Mononuclear cell (primary cell): Measurements from ENCODE around the gene HTR1E. TPM values are rescaled to one million over a fixed set of nuclear protein-coding genes. Genes with fewer than 3 reads are reported as not detected.
"Not testable (repeated sequence)": the region's sequence is repeated elsewhere in the genome, so short reads cannot be mapped to it uniquely, and the experiment has no call there.

Experiments used
- H3K27me3 ChIP-seq: 2 replicates; pipeline ENCODE4 v1.6.0; 2011; ENCODE audit warnings: low read length, control low read depth; ENCODE audit not compliant: insufficient read depth
- H3K4me1 ChIP-seq: 2 replicates; pipeline ENCODE4 v1.5.1; 2011; ENCODE audit warnings: mild to moderate bottlenecking, low read length, control low read depth; ENCODE audit not compliant: insufficient read depth
- H3K4me3 ChIP-seq: 2 replicates; pipeline ENCODE4 v1.5.1; 2011; ENCODE audit warnings: mild to moderate bottlenecking, low read length, moderate library complexity
- H3K9me3 ChIP-seq: 2 replicates; pipeline ENCODE4 v1.5.1; 2011; ENCODE audit warnings: low read depth, mild to moderate bottlenecking, control low read depth, low read length
- total RNA-seq: library from RNA; depleted of rRNA; stranded (reverse); fragments of >200 nt; gene quantifications from one replicate; pipeline ENCODE4 v1.2.3, GENCODE V29; 2012

HTR1E gene
- total RNA-seq, 1 donor, result not detected

- Histone ChIP-seq H3K4me1 (no peaks in the 10 kb centered on the region), H3K27me3 (no peaks in the 10 kb centered on the region), H3K4me3 (no peak overlapping the region), H3K9me3 (no peaks in the 10 kb centered on the region)
Measured at GRCh38 chr6:86959656-86960055, 22.3 kb downstream of the HTR1E start.

- H3K4me1 ChIP-seq, result no peaks in the 10 kb centered on the region
- no peak overlapping the region for H3K4me3 ChIP-seq
- peaks cover 4% of the 10 kb centered on the region for H3K27me3 ChIP-seq
- H3K9me3 ChIP-seq, result no peaks in the 10 kb centered on the region
Measured at GRCh38 chr6:86961455-86962200, 24.3 kb downstream of the HTR1E start.

GRCh38 chr6:86963352-86963751, 26.0 kb downstream of the HTR1E start:
- H3K27me3 ChIP-seq, result peaks cover 4% of the 10 kb centered on the region
- no peak overlapping the region for H3K4me3 ChIP-seq
- H3K9me3 ChIP-seq, result no peaks in the 10 kb centered on the region
- no peaks in the 10 kb centered on the region for H3K4me1 ChIP-seq

GRCh38 chr6:86964029-86964579, 26.8 kb downstream of the HTR1E start:
- Histone ChIP-seq H3K27me3 (peaks cover 4% of the 10 kb centered on the region), H3K4me3 (no peak overlapping the region), H3K4me1 (no peaks in the 10 kb centered on the region), H3K9me3 (no peaks in the 10 kb centered on the region)

GRCh38 chr6:86966271-86966670, 28.9 kb downstream of the HTR1E start:
- H3K4me3 ChIP-seq, result no peak overlapping the region
- no peaks in the 10 kb centered on the region for H3K4me1 ChIP-seq
- no peaks in the 10 kb centered on the region for H3K9me3 ChIP-seq
- peaks cover 4% of the 10 kb centered on the region for H3K27me3 ChIP-seq

- Histone ChIP-seq H3K27me3 (peaks cover 4% of the 10 kb centered on the region), H3K4me1 (no peaks in the 10 kb centered on the region), H3K4me3 (no peak overlapping the region), H3K9me3 (no peaks in the 10 kb centered on the region)
Measured at GRCh38 chr6:86969573-86969972, 32.2 kb downstream of the HTR1E start.

GRCh38 chr6:86973088-86973487, 35.8 kb downstream of the HTR1E start:
- no peaks in the 10 kb centered on the region for H3K4me1 ChIP-seq
- no peaks in the 10 kb centered on the region for H3K9me3 ChIP-seq
- H3K27me3 ChIP-seq, result no peaks in the 10 kb centered on the region
- no peak overlapping the region for H3K4me3 ChIP-seq

GRCh38 chr6:86978251-86978650, 40.9 kb downstream of the HTR1E start:
- Histone ChIP-seq H3K9me3 (no peaks in the 10 kb centered on the region), H3K4me3 (no peak overlapping the region), H3K4me1 (no peaks in the 10 kb centered on the region), H3K27me3 (no peaks in the 10 kb centered on the region)

GRCh38 chr6:87001494-87001893, 64.2 kb downstream of the HTR1E start:
- Histone ChIP-seq H3K4me1 (no peaks in the 10 kb centered on the region), H3K9me3 (no peaks in the 10 kb centered on the region), H3K4me3 (no peak overlapping the region), H3K27me3 (no peaks in the 10 kb centered on the region)

GRCh38 chr6:87002391-87002790, 65.1 kb downstream of the HTR1E start:
- H3K9me3 ChIP-seq, H3K4me1 ChIP-seq, H3K27me3 ChIP-seq: not testable (repeated sequence)

GRCh38 chr6:87006541-87006940, 69.2 kb downstream of the HTR1E start:
- not testable (repeated sequence) for H3K4me1 ChIP-seq, H3K4me3 ChIP-seq

More at GRCh38 chr6:87002391-87002790, 65.1 kb downstream of the HTR1E start:
- not testable (repeated sequence) for H3K4me3 ChIP-seq

GRCh38 chr6:87009581-87009980, 72.3 kb downstream of the HTR1E start:
- not testable (repeated sequence) for H3K4me3 ChIP-seq, H3K27me3 ChIP-seq, H3K4me1 ChIP-seq, H3K9me3 ChIP-seq

More at GRCh38 chr6:87006541-87006940, 69.2 kb downstream of the HTR1E start:
- not testable (repeated sequence) for H3K27me3 ChIP-seq, H3K9me3 ChIP-seq

GRCh38 chr6:87012035-87012434, 74.7 kb downstream of the HTR1E start:
- H3K27me3 ChIP-seq, result no peaks in the 10 kb centered on the region
- no peak overlapping the region for H3K4me3 ChIP-seq
- no peaks in the 10 kb centered on the region for H3K9me3 ChIP-seq
- H3K4me1 ChIP-seq, result no peaks in the 10 kb centered on the region

GRCh38 chr6:87012743-87013142, 75.4 kb downstream of the HTR1E start:
- Histone ChIP-seq H3K27me3 (no peaks in the 10 kb centered on the region), H3K4me1 (no peaks in the 10 kb centered on the region), H3K4me3 (no peak overlapping the region), H3K9me3 (no peaks in the 10 kb centered on the region)

- no peaks in the 10 kb centered on the region for H3K27me3 ChIP-seq
- no peaks in the 10 kb centered on the region for H3K9me3 ChIP-seq
- no peaks in the 10 kb centered on the region for H3K4me1 ChIP-seq
- no peak overlapping the region for H3K4me3 ChIP-seq
Measured at GRCh38 chr6:87016772-87017171, 79.4 kb downstream of the HTR1E start.

- Histone ChIP-seq H3K27me3 (no peaks in the 10 kb centered on the region), H3K4me1 (no peaks in the 10 kb centered on the region), H3K9me3 (no peaks in the 10 kb centered on the region), H3K4me3 (no peak overlapping the region)
Measured at GRCh38 chr6:87027021-87027420, 89.7 kb downstream of the HTR1E start.
